IMR-90 (cell line): ENCODE measurements around the gene FBLN1. TPM values are rescaled to one million over a fixed set of nuclear protein-coding genes. Genes with fewer than 3 reads are reported as not detected.

Source experiments
- ATAC-seq: fragments of 200-7000 bp; cut with Tn5 transposase; 2 replicates; pipeline ENCODE4 v1.9.1; 2020; ENCODE audit warnings: low read depth, mild to moderate bottlenecking, moderate library complexity
- BruUV-seq: library from RNA; stranded (reverse); fragments of 400-500 nt; replicated peaks from 2 replicates; lab custom pipeline; 2021; lab: Mats Ljungman, UMichigan
- CTCF ChIA-PET: fragments of 300-600 bp; formaldehyde crosslinking; extraction: SDS; loops from one replicate; lab custom pipeline; 2021; ENCODE audit warnings: antibody characterized with exemption; lab: Yijun Ruan, JAX
- POLR2A ChIA-PET: fragments of 300-600 bp; sonication (Branson Sonifier 250); formaldehyde crosslinking; loops from one replicate; lab custom pipeline; 2022; ENCODE audit warnings: antibody characterized with exemption; ENCODE audit not compliant: unreplicated experiment; lab: Charles Lee
- DNase-seq: peaks from one replicate; pipeline ENCODE4 v3.0.0; 2013
- H2AFZ ChIP-seq: replicated peaks from 2 replicates; pipeline ENCODE3; 2013; ENCODE audit warnings: low read length, mild to moderate bottlenecking; ENCODE audit not compliant: poor library complexity
- H2AK5ac ChIP-seq: 2 replicates; pipeline ENCODE4 v1.6.1; 2013; ENCODE audit warnings: low read depth, low read length, inconsistent platforms
- H2AK9ac ChIP-seq: replicated peaks from 2 replicates; pipeline ENCODE3; 2013; ENCODE audit warnings: mild to moderate bottlenecking, low read depth, low read length, moderate library complexity; ENCODE audit not compliant: poor library complexity
- H2BK120ac ChIP-seq: 2 replicates; pipeline ENCODE4 v1.6.1; 2013; ENCODE audit warnings: low read depth, low read length, inconsistent platforms
- H2BK15ac ChIP-seq: 3 replicates; pipeline ENCODE4 v1.6.1; 2013; ENCODE audit warnings: low read depth, low read length, inconsistent platforms
- H2BK20ac ChIP-seq: 2 replicates; pipeline ENCODE4 v1.6.1; 2013; ENCODE audit warnings: low read depth, mild to moderate bottlenecking, inconsistent platforms, low read length, moderate library complexity
- H2BK5ac ChIP-seq: 2 replicates; pipeline ENCODE4 v1.6.1; 2013; ENCODE audit warnings: mild to moderate bottlenecking, low read depth, low read length, inconsistent platforms; ENCODE audit not compliant: poor library complexity, severe bottlenecking
- H3K14ac ChIP-seq: replicated peaks from 2 replicates; pipeline ENCODE4 v1.6.1; 2013; ENCODE audit warnings: low read depth, low read length, inconsistent platforms
- H3K18ac ChIP-seq: 2 replicates; pipeline ENCODE4 v1.6.1; 2013; ENCODE audit warnings: low read depth, low read length, control low read depth
- H3K23ac ChIP-seq: 2 replicates; pipeline ENCODE4 v1.6.1; 2013; ENCODE audit warnings: low read depth, low read length, inconsistent platforms
- H3K27ac ChIP-seq: 2 replicates; pipeline ENCODE4 v1.5.1; 2013; ENCODE audit warnings: mild to moderate bottlenecking, control low read depth, low read length; ENCODE audit not compliant: insufficient read depth
- H3K27me3 ChIP-seq: 2 replicates; pipeline ENCODE4 v1.6.1; 2013; ENCODE audit warnings: low read length; ENCODE audit not compliant: control insufficient read depth, insufficient read depth
- H3K36me3 ChIP-seq: 2 replicates; pipeline ENCODE4 v1.6.1; 2013; ENCODE audit warnings: low read length, mixed read lengths; ENCODE audit not compliant: control insufficient read depth, insufficient read depth
- H3K4ac ChIP-seq: 2 replicates; pipeline ENCODE4 v1.6.1; 2013; ENCODE audit warnings: low read depth, low read length, inconsistent platforms
- H3K4me1 ChIP-seq: 2 replicates; pipeline ENCODE4 v1.6.1; 2013; ENCODE audit warnings: low read length, mixed read lengths; ENCODE audit not compliant: control insufficient read depth, insufficient read depth
- H3K4me2 ChIP-seq: 2 replicates; pipeline ENCODE4 v1.6.1; 2013; ENCODE audit warnings: low read depth, mild to moderate bottlenecking, control low read depth, low read length, moderate library complexity
- H3K4me3 ChIP-seq: 2 replicates; pipeline ENCODE4 v1.5.1; 2013; ENCODE audit warnings: low read depth, mild to moderate bottlenecking, control low read depth, low read length, moderate library complexity; ENCODE audit not compliant: insufficient read depth
- H3K56ac ChIP-seq: 2 replicates; pipeline ENCODE4 v1.6.1; 2013; ENCODE audit warnings: low read length, inconsistent platforms; ENCODE audit not compliant: insufficient read depth; ENCODE audit errors: extremely low read depth
- H3K79me1 ChIP-seq, 2 experiments: 2 replicates each; pipeline ENCODE4 v1.6.1; 2013; ENCODE audit warnings: low read length in 2 of 2, inconsistent platforms in 1 of 2, low read depth in 1 of 2
- H3K9ac ChIP-seq: 2 replicates; pipeline ENCODE4 v1.6.1; 2013; ENCODE audit warnings: low read depth, low read length, control low read depth
- H3K9me1 ChIP-seq: 2 replicates; pipeline ENCODE4 v1.6.1; 2013; ENCODE audit warnings: low read length, inconsistent platforms; ENCODE audit not compliant: insufficient read depth
- H3K9me3 ChIP-seq: 2 replicates; pipeline ENCODE4 v1.6.1; 2013; ENCODE audit warnings: low read length; ENCODE audit not compliant: control insufficient read depth, insufficient read depth
- H4K20me1 ChIP-seq: 2 replicates; pipeline ENCODE4 v1.6.1; 2013; ENCODE audit warnings: low read length, inconsistent platforms; ENCODE audit not compliant: insufficient read depth
- H4K5ac ChIP-seq: 2 replicates; pipeline ENCODE4 v1.6.1; 2013; ENCODE audit warnings: mild to moderate bottlenecking, low read depth, low read length, control low read depth
- H4K8ac ChIP-seq, 2 experiments: 2 replicates each; pipeline ENCODE4 v1.6.1; 2013; ENCODE audit warnings: low read depth in 2 of 2, low read length in 2 of 2, control low read depth in 1 of 2, inconsistent platforms in 1 of 2
- H4K91ac ChIP-seq: 2 replicates; pipeline ENCODE4 v1.6.1; 2013; ENCODE audit warnings: low read depth, low read length, inconsistent platforms; ENCODE audit not compliant: insufficient read depth
- RAD21 ChIP-seq: IDR thresholded peaks from 2 replicates; pipeline ENCODE4 v1.6.1; 2012; ENCODE audit warnings: low read length, improper control_type of control experiment
- WGBS, 2 experiments: methylation state at CpG; one replicate each; pipeline versions ENCODE4 v1.1.5 to v1.1.7; 2013; ENCODE audit warnings: missing lambda C conversion rate in 2 of 2; ENCODE audit not compliant: insufficient read length in 1 of 2; ENCODE audit errors: extremely low coverage in 2 of 2; 5-methylcytosine and 5-hydroxymethylcytosine counted together
- dilution Hi-C: fragments of 300-500 bp; cut with HindIII; formaldehyde crosslinking; loops from one replicate; pipeline ENCODE4 v1.14.3; 2018; ENCODE audit warnings: low sequenced_read_pairs; ENCODE audit not compliant: unreplicated experiment
- in situ Hi-C: fragments of 300-500 bp; cut with MboI; formaldehyde crosslinking; loops from 3 replicates; pipeline ENCODE4 v1.14.3; 2019; ENCODE audit warnings: low sequenced_read_pairs, inconsistent platforms, mixed read lengths
- intact Hi-C: fragments of 100-400 bp; cut with micrococcal nuclease; formaldehyde crosslinking; loops from 2 replicates; pipeline ENCODE4 v1.10.0; 2022
- polyA plus RNA-seq, 3 experiments: library from polyadenylated mRNA; depleted of rRNA; stranded (reverse); fragments of >200 nt; gene quantifications; 2 replicates each; pipeline ENCODE4 v1.2.3, GENCODE V29; 2012; ENCODE audit warnings: low replicate concordance in 1 of 3
- total RNA-seq: library from RNA; depleted of rRNA; stranded (reverse); fragments of >200 nt; gene quantifications from 2 replicates; pipeline ENCODE4 v1.2.3, GENCODE V29; 2012
- TF ChIP-seq, protein P1 (sequence below): conservative IDR thresholded peaks from 2 replicates; pipeline ENCODE4 v1.5.1; 2012; ENCODE audit warnings: mild to moderate bottlenecking, low read depth, low read length, improper control_type of control experiment

The FBLN1 gene
- total and polyA plus RNA-seq, 2 of the 4 experiments (the other 2 are of a cell fraction) = 11.3 to 87.9 TPM

DNA sequence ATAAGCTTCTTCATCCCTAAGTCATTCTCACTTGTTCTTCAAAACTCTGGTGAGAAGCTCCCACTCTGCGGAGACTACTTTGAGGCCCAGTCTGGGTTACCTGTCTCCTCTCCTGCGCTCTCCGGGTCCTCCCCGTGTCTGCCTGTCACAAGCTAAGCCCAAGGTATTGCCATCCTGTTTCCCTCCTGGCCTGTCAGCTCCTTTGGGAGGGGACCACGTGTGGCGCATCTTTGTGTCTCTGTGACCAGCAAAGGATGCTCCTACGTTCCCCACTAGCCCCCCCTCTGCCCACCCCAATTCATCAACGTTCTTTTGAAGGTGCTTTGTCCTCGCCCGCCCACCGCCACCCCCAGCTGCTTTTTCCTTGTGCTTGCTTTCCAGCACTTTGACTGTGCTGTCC, 31.8 kb upstream of the FBLN1 start:
- Histone ChIP-seq H3K56ac (no peak overlapping the region), H2BK15ac (peak overlapping the region; percentile 91; the same call in 1 of the 3 replicates), H3K27me3 (no peaks in the 10 kb centered on the region), H2AK5ac (peak overlapping the region; percentile 86), H3K27ac (no peak overlapping the region; the same call in 1 of the 2 replicates), H4K91ac (0 out of 2 replicates have a peak overlapping the region, but pooled peaks have one; percentile 26), H2BK20ac (peak overlapping the region; percentile 56; the same call in 1 of the 2 replicates), H3K4me2 (no peak overlapping the region), H3K9me3 (peaks cover 11% of the 10 kb centered on the region), H3K4me1 (peaks cover 22% of the 10 kb centered on the region), H4K8ac (no peak overlapping the region), H4K5ac (peak overlapping the region; percentile 58; the same call in 1 of the 2 replicates), H3K14ac (no peak overlapping the region), H2BK120ac (peak overlapping the region; percentile 52; the same call in 1 of the 2 replicates), H2AK9ac (no peak overlapping the region), H2AFZ (peak overlapping the region; percentile 46), H3K9ac (no peak overlapping the region), H3K4ac (0 out of 2 replicates have a peak overlapping the region, but pooled peaks have one; percentile 36), H2BK5ac (no peak overlapping the region), H3K18ac (peak overlapping the region; percentile 43), H4K20me1 (no peaks in the 10 kb centered on the region), H3K9me1 (peaks cover 3% of the 10 kb centered on the region; the same call in 1 of the 2 replicates), H3K36me3 (no peaks in the 10 kb centered on the region), H3K4me3 (no peak overlapping the region), H3K23ac (no peak overlapping the region), H3K79me1 (no peaks in the 10 kb centered on the region)
- 100% methylated on average over 1 of the region's 11 CpGs; no CpG with 5 or more reads in 1 of the 2 experiments for WGBS, 2 experiments
- DNase-seq (no peak), ATAC-seq (no peak)
- in situ Hi-C loops (no loop called here), dilution Hi-C loops (no loop called here), intact Hi-C loops (no loop called here)
- no TSS peak for BruUV-seq
- ChIA-PET CTCF (interaction anchor here (1.7 kb wide), 1 partner anchor 83 kb away, joined by 3 read pairs; no protein-coding TSS in a partner anchor), POLR2A (no interaction called here)
- TF ChIP-seq, protein P1, sequence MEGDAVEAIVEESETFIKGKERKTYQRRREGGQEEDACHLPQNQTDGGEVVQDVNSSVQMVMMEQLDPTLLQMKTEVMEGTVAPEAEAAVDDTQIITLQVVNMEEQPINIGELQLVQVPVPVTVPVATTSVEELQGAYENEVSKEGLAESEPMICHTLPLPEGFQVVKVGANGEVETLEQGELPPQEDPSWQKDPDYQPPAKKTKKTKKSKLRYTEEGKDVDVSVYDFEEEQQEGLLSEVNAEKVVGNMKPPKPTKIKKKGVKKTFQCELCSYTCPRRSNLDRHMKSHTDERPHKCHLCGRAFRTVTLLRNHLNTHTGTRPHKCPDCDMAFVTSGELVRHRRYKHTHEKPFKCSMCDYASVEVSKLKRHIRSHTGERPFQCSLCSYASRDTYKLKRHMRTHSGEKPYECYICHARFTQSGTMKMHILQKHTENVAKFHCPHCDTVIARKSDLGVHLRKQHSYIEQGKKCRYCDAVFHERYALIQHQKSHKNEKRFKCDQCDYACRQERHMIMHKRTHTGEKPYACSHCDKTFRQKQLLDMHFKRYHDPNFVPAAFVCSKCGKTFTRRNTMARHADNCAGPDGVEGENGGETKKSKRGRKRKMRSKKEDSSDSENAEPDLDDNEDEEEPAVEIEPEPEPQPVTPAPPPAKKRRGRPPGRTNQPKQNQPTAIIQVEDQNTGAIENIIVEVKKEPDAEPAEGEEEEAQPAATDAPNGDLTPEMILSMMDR = no peak
- TF ChIP-seq RAD21 = no peak
